MM.1S (cell line): ENCODE data around the gene KRTAP10-2.
"Not testable (repeated sequence)": the region's sequence is repeated elsewhere in the genome, so short reads cannot be mapped to it uniquely, and the experiment has no call there.

ENCODE experiments used
- DNase-seq: peaks from one replicate; pipeline ENCODE4 v3.0.0-alpha.2; 2015
- H2AFZ ChIP-seq: fragments of 300-600 bp; sonication (generic); 2 replicates; pipeline ENCODE4 v1.6.0; 2016; ENCODE audit warnings: antibody characterized with exemption, low read length
- H3F3A ChIP-seq: fragments of 300-600 bp; sonication (generic); 2 replicates; pipeline ENCODE4 v1.6.1; 2016; ENCODE audit warnings: mild to moderate bottlenecking, antibody characterized with exemption, low read length, moderate library complexity, mixed read lengths; ENCODE audit not compliant: insufficient read depth
- H3K27ac ChIP-seq: fragments of 300-600 bp; sonication (generic); 2 replicates; pipeline ENCODE4 v1.5.1; 2016; ENCODE audit warnings: mild to moderate bottlenecking, low read length
- H3K27me3 ChIP-seq: fragments of 300-600 bp; sonication (generic); replicated peaks from 2 replicates; pipeline ENCODE4 v1.6.0; 2016; ENCODE audit warnings: low read length; ENCODE audit not compliant: insufficient read depth
- H3K36me3 ChIP-seq: fragments of 300-600 bp; sonication (generic); replicated peaks from 2 replicates; pipeline ENCODE4 v1.6.1; 2016; ENCODE audit warnings: mild to moderate bottlenecking, low read length, mixed read lengths; ENCODE audit not compliant: insufficient read depth
- H3K4me1 ChIP-seq: fragments of 300-600 bp; sonication (generic); 2 replicates; pipeline ENCODE4 v1.6.1; 2016; ENCODE audit warnings: low read length, mixed read lengths
- H3K4me2 ChIP-seq: fragments of 300-600 bp; sonication (generic); 2 replicates; pipeline ENCODE4 v1.6.0; 2016; ENCODE audit warnings: low read depth, low read length
- H3K4me3 ChIP-seq: fragments of 300-600 bp; sonication (generic); 2 replicates; pipeline ENCODE4 v1.5.1; 2016; ENCODE audit warnings: low read length, mixed read lengths
- H3K79me2 ChIP-seq: fragments of 300-600 bp; sonication (generic); 2 replicates; pipeline ENCODE4 v1.6.1; 2016; ENCODE audit warnings: mixed run types, low read length, mixed read lengths
- H3K9ac ChIP-seq: fragments of 300-600 bp; sonication (generic); 2 replicates; pipeline ENCODE4 v1.6.1; 2016; ENCODE audit warnings: low read length, mixed read lengths
- H3K9me2 ChIP-seq: fragments of 300-600 bp; sonication (generic); replicated peaks from 2 replicates; pipeline ENCODE4 v1.6.1; 2016; ENCODE audit warnings: mild to moderate bottlenecking, low read length, mixed read lengths; ENCODE audit not compliant: insufficient read depth
- H3K9me3 ChIP-seq: fragments of 300-600 bp; sonication (generic); replicated peaks from 2 replicates; pipeline ENCODE4 v1.6.1; 2016; ENCODE audit warnings: mild to moderate bottlenecking, low read length, mixed read lengths; ENCODE audit not compliant: insufficient read depth
- H4K20me1 ChIP-seq: fragments of 300-600 bp; sonication (generic); 2 replicates; pipeline ENCODE4 v1.6.1; 2016; ENCODE audit warnings: mild to moderate bottlenecking, low read length, moderate library complexity, mixed read lengths; ENCODE audit not compliant: insufficient read depth
- EZH2 ChIP-seq: fragments of 300-600 bp; sonication (generic); optimal IDR thresholded peaks from 2 replicates; pipeline ENCODE3; 2017; ENCODE audit warnings: low read depth, mild to moderate bottlenecking, antibody characterized with exemption, low read length, mixed read lengths
- EZH2phosphoT487 ChIP-seq: fragments of 300-600 bp; sonication (generic); IDR thresholded peaks from 2 replicates; pipeline ENCODE4 v1.6.1; 2018; ENCODE audit warnings: antibody characterized with exemption, low read length
- TF ChIP-seq, protein P1 (sequence below): fragments of 300-600 bp; sonication (generic); IDR thresholded peaks from 2 replicates; pipeline ENCODE4 v1.5.1; 2016; ENCODE audit warnings: antibody characterized with exemption, low read length, mixed read lengths

KRTAP10-2 gene

DNA sequence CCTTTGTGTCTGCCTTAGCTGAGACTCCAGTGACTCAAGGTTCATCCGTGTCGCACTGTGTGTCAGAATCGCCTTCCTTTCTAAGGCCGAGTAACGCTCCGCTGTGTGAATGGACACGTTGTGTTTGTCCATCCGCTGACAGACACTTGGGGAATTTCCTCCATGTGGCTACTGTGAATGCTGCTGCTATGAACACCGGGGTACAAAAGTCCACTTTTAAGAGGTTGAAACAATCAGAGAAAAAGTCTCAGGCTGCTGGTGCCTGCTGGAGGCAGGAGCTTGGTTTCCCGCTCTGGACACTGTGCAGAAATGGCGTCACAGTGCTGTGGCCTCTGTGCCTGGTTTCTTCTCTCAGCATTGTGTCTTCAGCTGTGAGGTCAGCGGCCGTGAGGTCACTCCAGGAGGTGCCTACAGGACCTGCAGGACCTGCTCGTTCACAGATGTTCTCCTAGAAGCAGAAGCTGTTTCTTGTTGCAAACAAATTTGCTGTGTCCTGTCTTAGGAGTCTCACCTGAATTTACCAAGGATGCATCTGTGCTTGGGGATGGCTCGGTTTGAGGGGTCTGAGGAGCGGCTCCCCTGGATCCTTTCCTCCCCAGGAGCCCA is 45.5 kb downstream of the KRTAP10-2 start:
- Histone ChIP-seq H3K9me2 (no peaks in the 10 kb centered on the region), H3K36me3 (no peaks in the 10 kb centered on the region), H3K27me3 (peaks cover 96% of the 10 kb centered on the region), H3K27ac (no peak overlapping the region), H3K4me2 (no peak overlapping the region), H3K79me2 (no peaks in the 10 kb centered on the region), H3K4me1 (no peaks in the 10 kb centered on the region; the same call in 1 of the 2 replicates), H3K4me3 (no peak overlapping the region), H4K20me1 (no peaks in the 10 kb centered on the region), H3F3A (no peaks in the 10 kb centered on the region), H3K9me3 (no peaks in the 10 kb centered on the region), H2AFZ (no peak overlapping the region), H3K9ac (no peak overlapping the region)
- TF ChIP-seq EZH2 (no peak), EZH2phosphoT487 (no peak)
- TF ChIP-seq, protein P1, sequence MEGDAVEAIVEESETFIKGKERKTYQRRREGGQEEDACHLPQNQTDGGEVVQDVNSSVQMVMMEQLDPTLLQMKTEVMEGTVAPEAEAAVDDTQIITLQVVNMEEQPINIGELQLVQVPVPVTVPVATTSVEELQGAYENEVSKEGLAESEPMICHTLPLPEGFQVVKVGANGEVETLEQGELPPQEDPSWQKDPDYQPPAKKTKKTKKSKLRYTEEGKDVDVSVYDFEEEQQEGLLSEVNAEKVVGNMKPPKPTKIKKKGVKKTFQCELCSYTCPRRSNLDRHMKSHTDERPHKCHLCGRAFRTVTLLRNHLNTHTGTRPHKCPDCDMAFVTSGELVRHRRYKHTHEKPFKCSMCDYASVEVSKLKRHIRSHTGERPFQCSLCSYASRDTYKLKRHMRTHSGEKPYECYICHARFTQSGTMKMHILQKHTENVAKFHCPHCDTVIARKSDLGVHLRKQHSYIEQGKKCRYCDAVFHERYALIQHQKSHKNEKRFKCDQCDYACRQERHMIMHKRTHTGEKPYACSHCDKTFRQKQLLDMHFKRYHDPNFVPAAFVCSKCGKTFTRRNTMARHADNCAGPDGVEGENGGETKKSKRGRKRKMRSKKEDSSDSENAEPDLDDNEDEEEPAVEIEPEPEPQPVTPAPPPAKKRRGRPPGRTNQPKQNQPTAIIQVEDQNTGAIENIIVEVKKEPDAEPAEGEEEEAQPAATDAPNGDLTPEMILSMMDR: no peak
- no peak for DNase-seq

DNA sequence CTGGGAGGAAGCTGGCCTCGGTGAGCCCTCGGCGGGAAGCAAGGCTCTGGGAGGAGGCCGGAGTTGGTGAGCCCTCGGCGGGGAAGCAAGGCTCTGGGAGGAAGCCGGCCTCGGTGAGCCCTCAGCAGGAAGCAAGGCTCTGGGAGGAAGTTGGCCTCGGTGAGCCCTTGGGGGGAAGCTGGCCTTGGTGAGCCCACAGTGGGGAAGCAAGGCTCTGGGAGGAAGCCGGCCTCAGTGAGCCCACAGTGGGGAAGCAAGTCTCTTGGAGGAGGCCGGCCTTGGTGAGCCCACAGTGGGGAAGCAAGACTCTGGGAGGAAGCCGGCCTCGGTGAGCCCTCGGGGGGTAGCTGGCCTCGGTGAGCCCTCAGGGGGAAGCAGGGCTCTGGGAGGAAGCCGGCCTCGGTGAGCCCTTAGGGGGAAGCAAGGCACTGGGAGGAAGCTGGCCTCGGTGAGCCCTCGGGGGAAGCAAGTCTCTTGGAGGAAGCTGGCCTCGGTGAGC is 47.4 kb downstream of the KRTAP10-2 start:
- no peak overlapping the region for H3K27ac ChIP-seq
- H3K4me2 ChIP-seq: no peak overlapping the region
- peaks cover 98% of the 10 kb centered on the region for H3K27me3 ChIP-seq
- no peak overlapping the region for H2AFZ ChIP-seq
- H3K9ac ChIP-seq: no peak overlapping the region
- no peak overlapping the region for H3K4me3 ChIP-seq
- TF ChIP-seq EZH2 (no peak), EZH2phosphoT487 (no peak)
- TF ChIP-seq, protein P1: no peak
- no peaks in the 10 kb centered on the region for H3F3A ChIP-seq
- H3K9me2 ChIP-seq: no peaks in the 10 kb centered on the region
- H3K36me3 ChIP-seq: no peaks in the 10 kb centered on the region
- no peak for DNase-seq
- H3K9me3 ChIP-seq: no peaks in the 10 kb centered on the region
- no peaks in the 10 kb centered on the region for H3K4me1 ChIP-seq
- H4K20me1 ChIP-seq: no peaks in the 10 kb centered on the region
- no peaks in the 10 kb centered on the region for H3K79me2 ChIP-seq

DNA sequence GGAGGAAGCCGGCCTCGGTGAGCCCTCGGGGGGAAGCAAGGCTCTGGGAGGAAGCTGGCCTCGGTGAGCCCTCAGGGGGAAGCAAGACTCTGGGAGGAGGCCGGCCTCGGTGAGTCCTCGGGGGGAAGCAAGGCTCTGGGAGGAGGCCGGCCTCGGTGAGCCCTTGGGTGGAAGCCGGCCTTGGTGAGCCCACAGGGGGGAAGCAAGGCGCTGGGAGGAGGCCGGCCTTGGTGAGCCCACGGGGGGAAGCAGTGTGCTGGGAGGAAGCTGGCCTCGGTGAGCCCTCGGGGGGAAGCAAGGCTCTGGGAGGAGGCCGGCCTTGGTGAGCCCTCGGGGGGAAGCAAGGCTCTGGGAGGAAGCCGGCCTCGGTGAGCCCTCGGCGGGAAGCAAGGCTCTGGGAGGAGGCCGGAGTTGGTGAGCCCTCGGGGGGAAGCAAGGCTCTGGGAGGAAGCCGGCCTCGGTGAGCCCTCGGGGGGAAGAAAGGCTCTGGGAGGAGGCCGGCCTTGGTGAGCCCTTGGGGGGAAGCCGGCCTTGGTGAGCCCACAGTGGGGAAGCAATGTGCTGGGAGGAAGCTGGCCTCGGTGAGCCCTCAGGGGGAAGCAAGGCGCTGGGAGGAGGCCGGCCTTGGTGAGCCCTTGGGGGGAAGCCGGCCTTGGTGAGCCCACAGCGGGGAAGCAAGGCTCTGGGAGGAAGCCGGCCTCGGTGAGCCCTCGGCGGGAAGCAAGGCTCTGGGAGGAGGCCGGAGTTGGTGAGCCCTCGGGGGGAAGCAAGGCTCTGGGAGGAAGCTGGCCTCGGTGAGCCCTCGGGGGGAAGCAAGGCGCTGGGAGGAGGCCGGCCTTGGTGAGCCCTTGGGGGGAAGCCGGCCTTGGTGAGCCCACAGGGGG is 48.1 kb downstream of the KRTAP10-2 start:
- not testable (repeated sequence) for H4K20me1 ChIP-seq, H3K27ac ChIP-seq, H3K36me3 ChIP-seq, H3K9me3 ChIP-seq, H3K9me2 ChIP-seq, H3K4me3 ChIP-seq, H3K9ac ChIP-seq, H3F3A ChIP-seq, H3K79me2 ChIP-seq, DNase-seq, H2AFZ ChIP-seq, H3K4me1 ChIP-seq, H3K4me2 ChIP-seq
- H3K27me3 ChIP-seq: peaks cover 98% of the 10 kb centered on the region
